Urinary bladder (tissue), 4 donors: ENCODE measurements around the gene PTPRN. TPM values are rescaled to one million over a fixed set of nuclear protein-coding genes. Genes with fewer than 3 reads are reported as not detected.

Experiments
- DNase-seq: peaks from one replicate; pipeline ENCODE4 v3.0.0-alpha.2; 2015; ENCODE audit errors: extremely low spot score
- H3K27ac ChIP-seq: one replicate; pipeline ENCODE4 v1.5.1; 2013; ENCODE audit warnings: low read depth, mild to moderate bottlenecking, moderate library complexity
- H3K36me3 ChIP-seq: one replicate; pipeline ENCODE4 v1.6.1; 2013; ENCODE audit warnings: mild to moderate bottlenecking, moderate library complexity; ENCODE audit not compliant: insufficient read depth
- H3K4me1 ChIP-seq: one replicate; pipeline ENCODE4 v1.6.1; 2013; ENCODE audit warnings: mild to moderate bottlenecking, moderate library complexity; ENCODE audit not compliant: insufficient read depth
- H3K4me3 ChIP-seq: one replicate; pipeline ENCODE4 v1.5.1; 2013; ENCODE audit warnings: low read depth, low read length
- WGBS: extraction: QIAGEN DNeasy Blood & Tissue Kit; methylation state at CpG from one replicate; pipeline ENCODE4 v1.1.7; 2013; 5-methylcytosine and 5-hydroxymethylcytosine counted together
- polyA plus RNA-seq: library from polyadenylated mRNA; stranded (reverse); fragments of 200-250 nt; gene quantifications from one replicate; pipeline ENCODE4 v1.2.3, GENCODE V29; 2013
- total RNA-seq: library from RNA; depleted of rRNA; stranded (reverse); fragments of >200 nt; gene quantifications from one replicate; pipeline ENCODE4 v1.2.3, GENCODE V29; 2014
- donor health status: healthy with polysubstance abuse.
- donor health status: healthy.

Gene PTPRN
- total and polyA plus RNA-seq, 2 donors = 1.0 to 2.1 TPM

GRCh38 chr2:219278655-219279150 is 30.5 kb downstream of the PTPRN start:
- H3K4me3 ChIP-seq = peak overlapping the region; percentile 12
- H3K27ac ChIP-seq = peak overlapping the region; percentile 84
- 13% methylated on average over 9 of the region's 9 CpGs for WGBS
- peaks cover 4% of the 10 kb centered on the region for H3K36me3 ChIP-seq
- H3K4me1 ChIP-seq = no peaks in the 10 kb centered on the region
- DNase-seq = no peak

DNA sequence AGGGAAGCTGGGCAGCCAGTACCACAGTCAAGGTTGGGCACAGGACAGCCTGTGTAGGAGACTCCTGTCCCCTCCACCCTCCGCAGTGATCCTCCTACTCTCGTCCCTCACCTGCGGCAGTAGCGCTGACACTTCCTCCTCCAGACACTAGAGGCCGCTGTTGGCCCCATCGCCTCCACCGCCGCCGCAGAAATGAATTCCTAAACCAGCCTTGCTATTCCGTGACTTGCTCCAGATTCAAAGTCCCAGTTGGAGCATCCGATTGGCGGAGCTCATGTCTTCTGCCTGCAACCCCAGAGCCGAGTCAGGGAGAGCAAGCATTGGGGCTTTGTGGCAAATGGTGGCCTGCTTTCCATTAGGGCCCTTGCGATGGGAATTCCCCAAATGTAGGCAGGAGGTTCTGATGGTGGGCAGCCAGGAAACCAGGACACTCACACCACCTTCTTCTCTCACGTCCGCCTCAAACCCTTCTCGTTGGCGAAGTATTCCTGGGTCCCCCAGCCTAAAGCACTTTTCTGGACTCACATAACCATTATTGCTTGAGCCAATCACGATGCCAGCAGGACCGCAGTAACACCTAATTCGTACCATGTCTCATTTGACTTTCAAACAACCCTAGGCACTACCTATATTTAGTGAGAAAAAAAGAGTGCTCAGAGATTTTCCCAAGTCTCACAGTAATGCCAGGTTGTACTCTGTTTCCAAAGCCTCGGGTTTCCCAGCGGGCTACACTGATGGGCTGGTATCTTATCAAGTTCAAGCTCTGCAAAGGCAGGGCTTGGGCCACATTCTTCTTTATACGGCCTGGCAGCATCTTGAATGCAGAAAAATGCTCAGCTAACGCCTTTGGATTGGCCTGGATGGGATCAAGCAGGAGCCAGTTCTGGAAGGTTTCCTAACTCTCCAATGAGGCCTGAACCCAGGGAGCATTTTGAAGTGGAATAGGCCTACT is 31.2 kb downstream of the PTPRN start:
- DNase-seq = peak; percentile 63
- Histone ChIP-seq H3K36me3 (peaks cover 4% of the 10 kb centered on the region), H3K27ac (peak overlapping the region; percentile 84), H3K4me3 (no peak overlapping the region), H3K4me1 (no peaks in the 10 kb centered on the region)
- WGBS = 23% methylated on average over 25 of the region's 25 CpGs

GRCh38 chr2:219274361-219274921 is 34.8 kb downstream of the PTPRN start:
- H3K36me3 ChIP-seq = no peaks in the 10 kb centered on the region
- H3K4me1 ChIP-seq = no peaks in the 10 kb centered on the region
- DNase-seq = no peak
- no peak overlapping the region for H3K27ac ChIP-seq
- WGBS = 29% methylated on average over 6 of the region's 6 CpGs
- H3K4me3 ChIP-seq = no peak overlapping the region

DNA sequence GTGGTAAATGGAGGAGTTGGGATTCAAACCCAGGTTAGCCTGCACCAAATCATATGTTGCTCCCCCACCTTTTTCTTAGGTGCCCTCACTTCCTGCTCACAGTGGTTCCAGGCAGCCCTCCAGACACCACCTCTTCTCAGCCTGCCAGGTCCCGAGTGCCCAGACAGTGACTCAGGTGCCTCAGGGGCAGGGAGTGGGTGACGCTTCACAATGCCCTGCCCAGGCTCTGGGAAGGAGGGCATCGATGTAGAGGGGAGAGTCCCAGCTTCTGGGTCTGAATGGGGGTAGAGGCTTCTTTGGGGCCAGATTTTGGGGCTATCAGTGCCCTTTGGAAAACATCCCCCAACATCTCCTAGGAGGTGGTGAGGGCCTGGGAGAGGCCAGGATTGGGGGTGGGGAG is 35.3 kb downstream of the PTPRN start:
- H3K27ac ChIP-seq = no peak overlapping the region
- no peak for DNase-seq
- no peaks in the 10 kb centered on the region for H3K36me3 ChIP-seq
- no peaks in the 10 kb centered on the region for H3K4me1 ChIP-seq
- WGBS = 69% methylated on average over 3 of the region's 3 CpGs
- no peak overlapping the region for H3K4me3 ChIP-seq

DNA sequence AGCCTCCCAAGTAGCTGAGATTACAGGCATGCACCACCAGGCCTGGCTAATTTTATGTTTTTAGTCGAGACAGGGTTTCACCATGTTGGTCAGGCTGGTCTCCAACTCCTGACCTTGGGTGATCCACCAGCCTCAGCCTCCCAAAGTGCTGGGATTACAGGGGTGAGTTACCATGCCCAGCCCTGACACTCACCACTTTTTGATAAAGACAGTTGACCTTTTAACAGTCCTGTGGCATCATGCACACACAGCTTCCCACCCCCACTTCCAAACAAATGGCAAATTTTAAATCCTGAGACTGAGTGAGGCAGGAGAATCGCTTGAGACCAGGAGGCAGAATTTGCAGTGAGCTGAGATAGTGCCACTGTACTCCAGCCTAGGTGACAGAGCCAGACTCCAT is 36.2 kb downstream of the PTPRN start:
- Histone ChIP-seq H3K4me3 (no peak overlapping the region), H3K36me3 (no peaks in the 10 kb centered on the region), H3K27ac (no peak overlapping the region), H3K4me1 (no peaks in the 10 kb centered on the region)
- DNase-seq = no peak
- WGBS = 72% methylated on average over 2 of the region's 2 CpGs

GRCh38 chr2:219272356-219272755 is 36.8 kb downstream of the PTPRN start:
- no peaks in the 10 kb centered on the region for H3K36me3 ChIP-seq
- H3K4me3 ChIP-seq = no peak overlapping the region
- no peak overlapping the region for H3K27ac ChIP-seq
- no peaks in the 10 kb centered on the region for H3K4me1 ChIP-seq
- WGBS = 82% methylated on average over 4 of the region's 4 CpGs
- DNase-seq = no peak

DNA sequence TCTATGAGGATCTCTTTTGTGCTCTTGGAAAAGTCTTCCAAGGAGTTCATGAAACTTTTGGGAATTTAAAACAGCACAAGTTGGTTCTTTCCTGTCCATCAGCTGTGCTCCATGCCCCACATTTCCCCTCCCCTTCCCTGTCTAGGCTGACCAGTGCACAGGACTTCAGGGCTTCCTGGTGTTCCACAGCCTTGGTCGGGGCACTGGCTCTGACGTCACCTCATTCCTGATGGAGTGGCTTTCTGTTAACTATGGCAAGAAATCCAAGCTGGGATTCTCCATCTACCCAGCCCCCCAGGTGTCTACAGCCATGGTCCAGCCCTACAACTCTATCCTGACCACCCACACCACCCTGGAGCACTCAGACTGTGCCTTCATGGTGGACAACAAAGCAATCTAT is 38.2 kb downstream of the PTPRN start:
- no peak overlapping the region for H3K27ac ChIP-seq
- WGBS = 82% methylated on average over 2 of the region's 2 CpGs
- no peaks in the 10 kb centered on the region for H3K36me3 ChIP-seq
- no peak overlapping the region for H3K4me3 ChIP-seq
- H3K4me1 ChIP-seq = no peaks in the 10 kb centered on the region
- no peak for DNase-seq

GRCh38 chr2:219270055-219270372 is 39.2 kb downstream of the PTPRN start:
- H3K4me1 ChIP-seq = no peaks in the 10 kb centered on the region
- no peak for DNase-seq
- H3K4me3 ChIP-seq = no peak overlapping the region
- H3K27ac ChIP-seq = no peak overlapping the region
- no peaks in the 10 kb centered on the region for H3K36me3 ChIP-seq
- WGBS = 84% methylated on average over 5 of the region's 5 CpGs

DNA sequence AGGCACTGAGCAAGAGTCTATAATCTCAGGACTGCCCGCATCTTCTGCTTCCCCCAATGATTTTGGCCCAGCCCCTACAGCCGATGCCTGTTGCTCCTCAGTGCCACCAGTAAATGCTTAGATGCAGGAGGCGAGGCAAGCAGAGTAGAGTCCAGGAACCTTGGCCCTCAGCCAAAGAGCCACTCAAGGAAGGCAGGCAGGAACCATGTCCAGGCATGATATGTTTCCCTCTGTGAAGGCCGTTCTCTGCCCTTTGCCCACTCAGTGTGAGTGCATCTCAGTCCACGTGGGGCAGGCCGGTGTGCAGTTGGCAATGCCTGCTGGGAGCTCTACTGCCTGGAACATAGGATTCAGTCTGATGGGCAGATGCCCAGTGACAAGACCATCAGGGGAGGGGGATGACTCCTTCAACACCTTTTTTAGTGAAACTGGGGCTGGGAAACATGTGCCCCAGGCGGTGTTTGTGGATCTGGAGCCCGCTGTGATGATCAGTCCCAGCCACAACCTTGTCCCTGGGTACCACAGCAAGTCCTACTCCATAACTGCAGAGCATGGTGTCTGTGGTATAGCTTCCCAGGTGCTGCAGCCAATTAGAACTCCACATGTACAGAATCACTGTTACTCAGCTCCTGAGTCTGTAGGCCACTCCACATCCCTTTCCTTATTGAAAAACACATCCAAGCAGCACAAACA is 39.7 kb downstream of the PTPRN start:
- Histone ChIP-seq H3K27ac (no peak overlapping the region), H3K4me3 (no peak overlapping the region), H3K4me1 (no peaks in the 10 kb centered on the region), H3K36me3 (no peaks in the 10 kb centered on the region)
- 53% methylated on average over 8 of the region's 8 CpGs for WGBS
- DNase-seq = no peak

- no peak overlapping the region for H3K4me3 ChIP-seq
- H3K4me1 ChIP-seq = no peaks in the 10 kb centered on the region
- no peak for DNase-seq
- H3K27ac ChIP-seq = no peak overlapping the region
- WGBS = 85% methylated on average over 2 of the region's 2 CpGs
- no peaks in the 10 kb centered on the region for H3K36me3 ChIP-seq
Observed at GRCh38 chr2:219268294-219268693, 40.9 kb downstream of the PTPRN start.

- H3K36me3 ChIP-seq = no peaks in the 10 kb centered on the region
- no peak for DNase-seq
- 89% methylated on average over 1 of the region's 1 CpG for WGBS
- no peaks in the 10 kb centered on the region for H3K4me1 ChIP-seq
- H3K27ac ChIP-seq = no peak overlapping the region
- H3K4me3 ChIP-seq = no peak overlapping the region
Observed at GRCh38 chr2:219266886-219267285, 42.3 kb downstream of the PTPRN start.

DNA sequence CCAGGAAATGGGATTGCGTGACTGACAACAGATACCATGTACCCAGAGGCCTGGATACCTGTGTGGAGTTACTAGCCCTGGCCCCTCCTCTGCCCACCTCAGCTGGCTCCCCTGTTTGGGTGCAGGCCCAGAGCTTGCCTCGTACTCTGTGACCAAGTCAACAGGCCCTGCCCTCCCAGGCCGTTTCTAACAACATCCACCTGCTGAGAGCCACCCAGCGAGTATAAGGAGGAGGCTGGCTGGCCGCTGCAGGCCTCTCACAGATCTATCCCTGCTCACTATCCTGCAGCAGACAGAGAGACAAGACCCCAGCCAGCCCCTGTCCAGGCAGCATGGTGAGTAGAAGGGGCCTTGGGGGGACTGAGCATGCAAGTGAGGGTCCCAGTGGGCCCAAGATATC is 43.0 kb downstream of the PTPRN start:
- H3K4me3 ChIP-seq = no peak overlapping the region
- WGBS = 60% methylated on average over 5 of the region's 5 CpGs
- H3K36me3 ChIP-seq = no peaks in the 10 kb centered on the region
- no peak overlapping the region for H3K27ac ChIP-seq
- H3K4me1 ChIP-seq = no peaks in the 10 kb centered on the region
- no peak for DNase-seq

GRCh38 chr2:219261024-219261855 is 48.0 kb downstream of the PTPRN start:
- no peak overlapping the region for H3K27ac ChIP-seq
- no peak for DNase-seq
- no peaks in the 10 kb centered on the region for H3K4me1 ChIP-seq
- H3K36me3 ChIP-seq = no peaks in the 10 kb centered on the region
- no peak overlapping the region for H3K4me3 ChIP-seq
- 67% methylated on average over 5 of the region's 5 CpGs for WGBS
